Measurements from ENCODE around the gene SCN1B.

DNA sequence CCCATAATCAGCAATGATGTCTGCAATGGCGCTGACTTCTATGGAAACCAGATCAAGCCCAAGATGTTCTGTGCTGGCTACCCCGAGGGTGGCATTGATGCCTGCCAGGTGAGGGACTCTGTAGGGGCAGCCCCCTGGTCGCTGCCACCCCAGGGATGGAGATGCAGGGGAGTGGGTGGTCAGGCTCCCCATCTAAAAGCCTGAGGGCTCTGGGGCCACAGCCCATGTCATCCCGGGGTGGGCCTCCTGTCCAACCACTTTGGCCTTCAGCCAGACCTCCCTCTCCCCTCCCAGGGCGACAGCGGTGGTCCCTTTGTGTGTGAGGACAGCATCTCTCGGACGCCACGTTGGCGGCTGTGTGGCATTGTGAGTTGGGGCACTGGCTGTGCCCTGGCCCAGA lies 35.3 kb downstream of the SCN1B start:
- no peak for TF ChIP-seq POLR2A (IDR thresholded peaks at IDR 0.05)
- TF ChIP-seq, protein P1, sequence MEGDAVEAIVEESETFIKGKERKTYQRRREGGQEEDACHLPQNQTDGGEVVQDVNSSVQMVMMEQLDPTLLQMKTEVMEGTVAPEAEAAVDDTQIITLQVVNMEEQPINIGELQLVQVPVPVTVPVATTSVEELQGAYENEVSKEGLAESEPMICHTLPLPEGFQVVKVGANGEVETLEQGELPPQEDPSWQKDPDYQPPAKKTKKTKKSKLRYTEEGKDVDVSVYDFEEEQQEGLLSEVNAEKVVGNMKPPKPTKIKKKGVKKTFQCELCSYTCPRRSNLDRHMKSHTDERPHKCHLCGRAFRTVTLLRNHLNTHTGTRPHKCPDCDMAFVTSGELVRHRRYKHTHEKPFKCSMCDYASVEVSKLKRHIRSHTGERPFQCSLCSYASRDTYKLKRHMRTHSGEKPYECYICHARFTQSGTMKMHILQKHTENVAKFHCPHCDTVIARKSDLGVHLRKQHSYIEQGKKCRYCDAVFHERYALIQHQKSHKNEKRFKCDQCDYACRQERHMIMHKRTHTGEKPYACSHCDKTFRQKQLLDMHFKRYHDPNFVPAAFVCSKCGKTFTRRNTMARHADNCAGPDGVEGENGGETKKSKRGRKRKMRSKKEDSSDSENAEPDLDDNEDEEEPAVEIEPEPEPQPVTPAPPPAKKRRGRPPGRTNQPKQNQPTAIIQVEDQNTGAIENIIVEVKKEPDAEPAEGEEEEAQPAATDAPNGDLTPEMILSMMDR (IDR thresholded peaks at IDR 0.05), result no peak
